ENCODE measurements around the gene SOX13. TPM values are rescaled to one million over a fixed set of nuclear protein-coding genes. Genes with fewer than 3 reads are reported as not detected.
A peak's percentile ranks its signal among the peaks of the same experiment; 100 is the strongest.

Gene SOX13
- total RNA-seq, 1 donor from 2014 or later, result 28.6 TPM

DNA sequence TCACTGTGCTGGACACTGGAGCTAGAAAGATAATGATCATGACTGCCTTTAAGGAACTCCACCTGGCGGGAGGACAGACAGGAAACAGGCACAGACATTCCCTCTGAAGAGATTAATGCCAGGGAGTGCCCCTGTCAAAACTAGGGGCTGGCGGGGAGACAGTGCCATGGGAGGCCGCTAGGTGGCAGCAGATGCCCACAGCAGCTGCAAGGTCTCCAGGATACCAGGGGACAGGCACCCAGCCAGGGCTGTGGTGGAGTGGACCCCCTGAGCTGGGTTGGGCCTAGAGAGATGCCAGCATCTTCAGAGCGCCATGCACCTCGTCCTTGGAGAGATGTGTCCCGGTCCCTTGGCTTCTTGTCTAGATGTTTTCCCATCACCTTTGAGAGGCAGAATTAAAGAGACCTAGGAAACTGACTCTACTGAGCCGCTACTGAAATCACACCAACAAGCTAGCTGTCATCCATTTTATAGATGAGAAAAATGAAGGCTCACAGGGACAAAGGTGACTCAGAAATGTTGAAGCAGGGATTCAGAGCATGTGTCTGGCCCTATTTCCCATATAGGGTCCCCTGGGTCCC, 89.7 kb downstream of the SOX13 start:
- no peaks in the 10 kb centered on the region for H3K36me3 Mint-ChIP-seq
- no peak overlapping the region for H3K4me2 ChIP-seq
- no peaks in the 10 kb centered on the region for H3F3A ChIP-seq (ENCODE audit: low read depth)
- H3K9me3 ChIP-seq (ENCODE audit: low read depth), result no peaks in the 10 kb centered on the region
- no peaks in the 10 kb centered on the region for H3K36me3 ChIP-seq
- H3K27ac Mint-ChIP-seq, result no peak overlapping the region
- no peaks in the 10 kb centered on the region for H3K4me1 ChIP-seq
- no peak overlapping the region for H3K4me3 ChIP-seq
- peaks cover 3% of the 10 kb centered on the region for H3K4me1 Mint-ChIP-seq
- H4K20me1 ChIP-seq (ENCODE audit: low read depth), result no peaks in the 10 kb centered on the region
- TF ChIP-seq EZH2 (IDR thresholded peaks at IDR 0.05), result no peak
- no peak for TF ChIP-seq EZH2phosphoT487 (IDR thresholded peaks at IDR 0.05)
- TF ChIP-seq, protein P1, sequence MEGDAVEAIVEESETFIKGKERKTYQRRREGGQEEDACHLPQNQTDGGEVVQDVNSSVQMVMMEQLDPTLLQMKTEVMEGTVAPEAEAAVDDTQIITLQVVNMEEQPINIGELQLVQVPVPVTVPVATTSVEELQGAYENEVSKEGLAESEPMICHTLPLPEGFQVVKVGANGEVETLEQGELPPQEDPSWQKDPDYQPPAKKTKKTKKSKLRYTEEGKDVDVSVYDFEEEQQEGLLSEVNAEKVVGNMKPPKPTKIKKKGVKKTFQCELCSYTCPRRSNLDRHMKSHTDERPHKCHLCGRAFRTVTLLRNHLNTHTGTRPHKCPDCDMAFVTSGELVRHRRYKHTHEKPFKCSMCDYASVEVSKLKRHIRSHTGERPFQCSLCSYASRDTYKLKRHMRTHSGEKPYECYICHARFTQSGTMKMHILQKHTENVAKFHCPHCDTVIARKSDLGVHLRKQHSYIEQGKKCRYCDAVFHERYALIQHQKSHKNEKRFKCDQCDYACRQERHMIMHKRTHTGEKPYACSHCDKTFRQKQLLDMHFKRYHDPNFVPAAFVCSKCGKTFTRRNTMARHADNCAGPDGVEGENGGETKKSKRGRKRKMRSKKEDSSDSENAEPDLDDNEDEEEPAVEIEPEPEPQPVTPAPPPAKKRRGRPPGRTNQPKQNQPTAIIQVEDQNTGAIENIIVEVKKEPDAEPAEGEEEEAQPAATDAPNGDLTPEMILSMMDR (IDR thresholded peaks at IDR 0.05), result peak; percentile 98
- peak; percentile 81 for DNase-seq (ENCODE audit: low spot score)
- H3K27me3 ChIP-seq, result no peaks in the 10 kb centered on the region
- no peak overlapping the region for H3K9ac ChIP-seq
- no peak overlapping the region for H3K27ac ChIP-seq
- H3K9me3 Mint-ChIP-seq, result no peaks in the 10 kb centered on the region
- H3K79me2 ChIP-seq (ENCODE audit: low read depth), result no peaks in the 10 kb centered on the region
- H2AFZ ChIP-seq (replicated peaks), result no peak overlapping the region
- peaks cover 7% of the 10 kb centered on the region for H3K27me3 Mint-ChIP-seq (ENCODE audit: insufficient read depth, low read depth)
- peak overlapping the region; percentile 11 for H3K4me3 Mint-ChIP-seq

DNA sequence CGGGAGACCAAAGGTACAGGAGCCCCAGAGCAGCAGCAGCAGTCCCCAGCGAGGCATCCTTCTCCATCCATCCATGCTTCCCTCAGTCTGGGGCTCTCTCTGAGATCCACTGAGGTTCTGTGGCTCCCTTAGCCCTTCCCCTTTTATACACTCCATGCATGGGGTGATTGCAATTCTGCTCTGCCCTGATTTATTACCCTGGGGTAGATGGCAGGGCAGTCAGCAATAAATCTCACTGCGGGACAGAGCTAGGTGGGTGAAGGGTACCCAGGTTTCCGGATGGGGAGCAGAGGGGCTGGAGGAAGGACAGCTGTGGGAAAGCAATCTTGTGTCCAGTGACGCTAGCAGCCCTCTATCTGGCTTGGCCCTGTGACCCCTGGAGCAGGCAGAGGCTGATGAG, 93.3 kb downstream of the SOX13 start, which contains the start of gene REN:
TSS of gene REN (minus strand) at position 119 of the 400 bp plus-strand sequence. CDS start at position 75, 44 bp downstream.
- Histone ChIP-seq H3K36me3 (no peaks in the 10 kb centered on the region), H3K4me1 (no peaks in the 10 kb centered on the region), H3K79me2 (ENCODE audit: low read depth) (no peaks in the 10 kb centered on the region), H4K20me1 (ENCODE audit: low read depth) (no peaks in the 10 kb centered on the region), H3F3A (ENCODE audit: low read depth) (no peaks in the 10 kb centered on the region), H3K27ac (no peak within 1 kb of the TSS), H3K9me3 (ENCODE audit: low read depth) (peaks cover 11% of the 10 kb centered on the region), H3K4me3 (no peak within 1 kb of the TSS), H3K9ac (no peak within 1 kb of the TSS), H2AFZ (replicated peaks) (no peak within 1 kb of the TSS), H3K27me3 (no peaks in the 10 kb centered on the region), H3K4me2 (no peak within 1 kb of the TSS)
- no peaks in the 10 kb centered on the region for H3K36me3 Mint-ChIP-seq
- no peak for DNase-seq (ENCODE audit: low spot score)
- H3K27me3 Mint-ChIP-seq (ENCODE audit: insufficient read depth, low read depth), result peaks cover 3% of the 10 kb centered on the region
- H3K27ac Mint-ChIP-seq, result no peak within 1 kb of the TSS
- peaks cover 20% of the 10 kb centered on the region for H3K9me3 Mint-ChIP-seq
- no peaks in the 10 kb centered on the region for H3K4me1 Mint-ChIP-seq
- H3K4me3 Mint-ChIP-seq, result no peak within 1 kb of the TSS
- TF ChIP-seq, protein P1 (IDR thresholded peaks at IDR 0.05), result no peak
- TF ChIP-seq EZH2 (IDR thresholded peaks at IDR 0.05) (no peak), EZH2phosphoT487 (IDR thresholded peaks at IDR 0.05) (no peak)

DNA sequence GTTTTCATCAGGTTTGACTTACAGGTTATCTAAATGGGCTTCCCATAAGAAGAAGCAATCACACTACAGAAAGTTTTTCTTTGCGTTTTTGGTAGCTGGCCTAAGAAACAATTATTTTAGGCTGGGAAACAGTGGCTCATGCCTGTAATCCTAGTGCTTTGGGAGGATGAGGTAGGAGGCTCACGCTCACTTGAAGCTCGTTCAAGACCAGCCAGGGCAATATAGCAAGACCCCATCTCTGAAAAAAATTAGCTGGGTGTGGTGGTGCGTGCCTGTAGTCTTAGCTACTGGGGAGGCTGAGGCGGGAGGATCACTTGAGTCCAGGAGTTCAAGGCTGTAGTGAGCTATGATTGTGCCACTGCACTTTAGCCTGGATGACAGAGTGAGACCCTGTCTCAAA, 94.8 kb downstream of the SOX13 start:
- peaks cover 24% of the 10 kb centered on the region for H3K9me3 Mint-ChIP-seq
- TF ChIP-seq EZH2phosphoT487 (IDR thresholded peaks at IDR 0.05) (no peak), EZH2 (IDR thresholded peaks at IDR 0.05) (no peak)
- TF ChIP-seq, protein P1 (IDR thresholded peaks at IDR 0.05), result no peak
- H3K4me2 ChIP-seq, result no peak overlapping the region
- no peak overlapping the region for H3K4me3 Mint-ChIP-seq
- no peak overlapping the region for H3K9ac ChIP-seq
- no peaks in the 10 kb centered on the region for H3K79me2 ChIP-seq (ENCODE audit: low read depth)
- H3K27me3 ChIP-seq, result no peaks in the 10 kb centered on the region
- H3K4me1 Mint-ChIP-seq, result no peaks in the 10 kb centered on the region
- no peaks in the 10 kb centered on the region for H3F3A ChIP-seq (ENCODE audit: low read depth)
- no peak for DNase-seq (ENCODE audit: low spot score)
- H3K27me3 Mint-ChIP-seq (ENCODE audit: insufficient read depth, low read depth), result no peaks in the 10 kb centered on the region
- no peaks in the 10 kb centered on the region for H3K36me3 Mint-ChIP-seq
- no peak overlapping the region for H2AFZ ChIP-seq (replicated peaks)
- peaks cover 11% of the 10 kb centered on the region for H3K9me3 ChIP-seq (ENCODE audit: low read depth)
- H3K36me3 ChIP-seq, result no peaks in the 10 kb centered on the region
- H4K20me1 ChIP-seq (ENCODE audit: low read depth), result no peaks in the 10 kb centered on the region
- H3K27ac Mint-ChIP-seq, result no peak overlapping the region
- no peak overlapping the region for H3K27ac ChIP-seq
- no peak overlapping the region for H3K4me3 ChIP-seq
- H3K4me1 ChIP-seq, result no peaks in the 10 kb centered on the region

Data from neural progenitor cell (in vitro differentiated cells).